Naive thymus-derived CD4-positive, alpha-beta T cell (primary cell): ENCODE measurements around the gene INTS1. TPM values are rescaled to one million over a fixed set of nuclear protein-coding genes. Genes with fewer than 3 reads are reported as not detected.

Experiments
- ATAC-seq: fragments of 150-1000 bp; cut with Tn5 transposase; 2 replicates; pipeline ENCODE4 v1.10.0; 2021; ENCODE audit warnings: mild to moderate bottlenecking, moderate library complexity
- CTCF ChIA-PET: fragments of 350-600 bp; sonication (Branson Sonifier 250); formaldehyde crosslinking; loops from one replicate; lab custom pipeline; 2021; ENCODE audit warnings: antibody characterized with exemption; lab: Charles Lee
- POLR2A ChIA-PET: fragments of 350-600 bp; sonication (Branson Sonifier 250); formaldehyde crosslinking; loops from one replicate; lab custom pipeline; 2021; ENCODE audit warnings: antibody characterized with exemption, inconsistent platforms; lab: Charles Lee
- DNase-seq, 9 donors: peaks; one replicate each; pipeline versions ENCODE4 v3.0.0 to v3.0.0-alpha.2; 2020 to 2022; ENCODE audit warnings: mixed read lengths in 1 of 9
- H3K27ac ChIP-seq: one replicate; pipeline ENCODE4 v1.7.0; 2013; ENCODE audit warnings: mild to moderate bottlenecking, low read depth, low read length, moderate library complexity
- H3K27me3 ChIP-seq, 2 donors: one replicate each; pipeline ENCODE4 v1.7.0; 2013; ENCODE audit warnings: low read length in 2 of 2, mild to moderate bottlenecking in 2 of 2, moderate library complexity in 2 of 2; ENCODE audit not compliant: control insufficient read depth in 2 of 2, insufficient read depth in 2 of 2
- H3K36me3 ChIP-seq, 3 experiments: 1 replicate in 2 of 3; 2 replicates in 1 of 3; pipeline ENCODE4 v1.7.0; 2013; ENCODE audit warnings: low read length in 3 of 3, mild to moderate bottlenecking in 3 of 3, moderate library complexity in 1 of 3; ENCODE audit not compliant: insufficient read depth in 3 of 3, control insufficient read depth in 2 of 3
- H3K4me1 ChIP-seq, 2 donors: one replicate each; pipeline ENCODE4 v1.7.0; 2013; ENCODE audit warnings: low read length in 2 of 2, mild to moderate bottlenecking in 2 of 2, moderate library complexity in 1 of 2; ENCODE audit not compliant: control insufficient read depth in 2 of 2, insufficient read depth in 2 of 2
- H3K4me3 ChIP-seq: 2 replicates; pipeline ENCODE4 v1.7.0; 2013; ENCODE audit warnings: mild to moderate bottlenecking, low read length
- H3K9me3 ChIP-seq, 3 experiments: 1 replicate in 2 of 3; 2 replicates in 1 of 3; pipeline ENCODE4 v1.7.0; 2013; ENCODE audit warnings: low read length in 3 of 3; ENCODE audit not compliant: control insufficient read depth in 2 of 3
- H3K27ac Mint-ChIP-seq, 9 donors: one replicate each; pipeline ENCODE4 v1.8.0; 2020 to 2022; ENCODE audit warnings: mixed read lengths in 9 of 9, mild to moderate bottlenecking in 8 of 9, moderate library complexity in 5 of 9, inconsistent platforms in 2 of 9
- H3K27me3 Mint-ChIP-seq, 5 donors: one replicate each; pipeline ENCODE4 v1.8.0; 2021 to 2022; ENCODE audit warnings: mixed read lengths in 5 of 5, mild to moderate bottlenecking in 1 of 5
- H3K36me3 Mint-ChIP-seq, 5 donors: one replicate each; pipeline ENCODE4 v1.8.0; 2020 to 2022; ENCODE audit warnings: mixed read lengths in 5 of 5, mild to moderate bottlenecking in 3 of 5, inconsistent platforms in 1 of 5
- H3K4me1 Mint-ChIP-seq, 7 donors: one replicate each; pipeline ENCODE4 v1.8.0; 2020 to 2022; ENCODE audit warnings: mixed read lengths in 7 of 7, mild to moderate bottlenecking in 3 of 7, inconsistent platforms in 1 of 7
- H3K4me3 Mint-ChIP-seq, 10 donors: one replicate each; pipeline ENCODE4 v1.8.0; 2020 to 2022; ENCODE audit warnings: mild to moderate bottlenecking in 10 of 10, mixed read lengths in 10 of 10, moderate library complexity in 6 of 10, inconsistent platforms in 2 of 10
- H3K9me3 Mint-ChIP-seq, 11 donors: one replicate each; pipeline ENCODE4 v1.8.0; 2020 to 2022; ENCODE audit warnings: mixed read lengths in 11 of 11, mild to moderate bottlenecking in 4 of 11, inconsistent platforms in 1 of 11, moderate library complexity in 1 of 11
- intact Hi-C, 2 donors: fragments of 100-400 bp; cut with micrococcal nuclease; formaldehyde crosslinking; loops; one replicate each; pipeline ENCODE4 v1.15.1; 2023
- polyA plus RNA-seq, 2 donors: library from polyadenylated mRNA; unstranded; fragments of 300-500 nt; fragmentation: Illumina TruSeq; gene quantifications; one replicate each; pipeline ENCODE4 v1.2.3, GENCODE V29; 2021
- total RNA-seq, 6 experiments: library from RNA in 5 of 6; stranded (reverse) in 5 of 6; gene quantifications; 1 replicate in 5 of 6; 2 replicates in 1 of 6; pipeline ENCODE4 v1.2.3 and lab custom pipeline; 2021 to 2026

Gene INTS1
- total and polyA plus RNA-seq, 7 experiments from 2014 or later = 15.1 to 157 (median 103) TPM

- CTCF ChIA-PET = no interaction called here
- DNase-seq = no peak
- no peaks in the 10 kb centered on the region for H3K4me1 ChIP-seq
Observed at GRCh38 chr7:1423264-1423811, 80.9 kb downstream of the INTS1 start.

DNA sequence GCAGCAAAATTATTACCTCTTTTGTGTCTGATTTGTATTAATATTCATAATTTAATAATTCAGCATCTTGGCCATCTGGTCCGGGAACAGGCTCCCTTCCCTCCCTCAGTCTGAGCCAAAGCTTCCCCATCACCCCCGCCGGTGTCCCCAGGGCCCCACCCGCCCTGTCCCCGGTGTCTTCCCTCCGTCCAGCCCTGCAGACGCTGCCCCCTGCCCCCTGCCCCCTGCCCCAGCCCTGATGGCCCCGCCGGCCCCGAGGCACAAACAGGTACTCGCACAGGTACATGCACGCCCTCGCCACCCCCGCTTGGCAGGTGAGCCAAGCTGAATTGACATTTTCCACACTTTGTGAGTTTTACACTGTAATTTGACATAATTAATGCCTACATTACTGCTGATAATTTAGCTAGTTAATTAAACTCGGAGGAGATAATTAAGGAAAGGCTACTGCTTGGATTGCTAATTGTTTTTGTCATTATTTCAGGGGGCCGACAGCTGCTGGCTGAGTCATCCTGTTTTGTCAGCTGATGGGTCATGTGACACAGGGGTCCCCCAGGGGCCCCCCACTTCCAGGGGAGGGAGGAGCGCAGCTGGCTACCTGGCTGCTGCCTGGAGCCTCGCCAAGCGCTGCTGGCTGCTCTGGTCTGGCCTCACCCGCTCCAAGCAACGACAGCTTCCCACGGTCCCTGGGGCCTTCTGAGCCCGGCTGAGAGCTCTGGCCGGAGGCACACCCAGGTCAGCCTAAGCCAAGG, 81.5 kb downstream of the INTS1 start:
- intact Hi-C loops = no loop called here

More at GRCh38 chr7:1423264-1423811, 80.9 kb downstream of the INTS1 start:
- Mint-ChIP-seq H3K4me1 (peaks cover under 1 to 8% (median 3%) of the 10 kb centered on the region in 7 donors), H3K27me3 (peaks cover 0 to 23% (median 12%) of the 10 kb centered on the region in 5 donors), H3K9me3 (no peaks in the 10 kb centered on the region), H3K27ac (peak overlapping the region in 1 of 9 donors; percentile 10), H3K36me3 (no peaks in the 10 kb centered on the region), H3K4me3 (no peak overlapping the region)
- H3K27ac ChIP-seq = no peak overlapping the region
- POLR2A ChIA-PET = no interaction called here
- ATAC-seq = no peak
- H3K36me3 ChIP-seq = no peaks in the 10 kb centered on the region
- no peaks in the 10 kb centered on the region for H3K27me3 ChIP-seq
- no peak overlapping the region for H3K4me3 ChIP-seq
- intact Hi-C loops = no loop called here
- no peaks in the 10 kb centered on the region for H3K9me3 ChIP-seq

DNA sequence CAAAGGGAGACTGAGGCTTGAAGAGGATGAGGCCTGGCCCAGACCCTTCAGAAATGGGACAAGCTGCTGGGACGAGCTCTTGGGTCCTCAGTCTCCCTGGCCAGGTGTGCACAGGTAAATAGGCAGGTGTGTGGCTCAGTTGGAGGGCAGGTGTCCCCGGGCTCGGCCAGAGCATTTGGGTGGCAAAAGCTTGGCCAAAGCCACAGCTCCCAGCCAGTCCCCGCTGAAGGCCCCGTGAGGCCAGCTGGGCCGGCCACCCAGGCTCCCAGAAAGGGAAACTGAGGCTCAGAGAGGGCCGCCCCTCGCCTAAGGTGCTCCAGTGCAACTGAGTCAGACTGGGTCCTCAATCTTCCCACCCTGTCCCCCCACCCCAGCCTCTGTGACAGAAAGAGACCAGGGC, 82.2 kb downstream of the INTS1 start:
- H3K4me3 Mint-ChIP-seq = no peak overlapping the region
- Histone ChIP-seq H3K27ac (no peak overlapping the region), H3K9me3 (no peaks in the 10 kb centered on the region), H3K4me1 (peaks cover 5 to 7% of the 10 kb centered on the region in 2 donors), H3K36me3 (no peaks in the 10 kb centered on the region), H3K27me3 (no peaks in the 10 kb centered on the region), H3K4me3 (no peak overlapping the region)
- DNase-seq = no peak
- H3K27ac Mint-ChIP-seq = no peak overlapping the region
- no peaks in the 10 kb centered on the region for H3K36me3 Mint-ChIP-seq
- POLR2A ChIA-PET = no interaction called here
- peaks cover 0 to 23% (median 12%) of the 10 kb centered on the region in 5 donors for H3K27me3 Mint-ChIP-seq
- H3K9me3 Mint-ChIP-seq = peaks cover 0 to 2% (median 0%) of the 10 kb centered on the region in 11 donors
- intact Hi-C loops = no loop called here
- H3K4me1 Mint-ChIP-seq = peaks cover 12 to 20% (median 14%) of the 10 kb centered on the region in 7 donors
- no peak for ATAC-seq
- CTCF ChIA-PET = no interaction called here

More for the DNA sequence above, 81.5 kb downstream of the INTS1 start:
- DNase-seq (no peak), ATAC-seq (no peak)
- H3K4me1 Mint-ChIP-seq = peaks cover 6 to 14% (median 8%) of the 10 kb centered on the region in 7 donors
- no peak overlapping the region for H3K4me3 Mint-ChIP-seq
- H3K9me3 Mint-ChIP-seq = no peaks in the 10 kb centered on the region
- Histone ChIP-seq H3K9me3 (no peaks in the 10 kb centered on the region), H3K27ac (no peak overlapping the region), H3K4me1 (peaks cover 0 to 6% of the 10 kb centered on the region in 2 donors), H3K27me3 (no peaks in the 10 kb centered on the region), H3K4me3 (no peak overlapping the region), H3K36me3 (no peaks in the 10 kb centered on the region)
- H3K27ac Mint-ChIP-seq = no peak overlapping the region
- ChIA-PET CTCF (no interaction called here), POLR2A (no interaction called here)
- peaks cover 0 to 23% (median 12%) of the 10 kb centered on the region in 5 donors for H3K27me3 Mint-ChIP-seq
- no peaks in the 10 kb centered on the region for H3K36me3 Mint-ChIP-seq

DNA sequence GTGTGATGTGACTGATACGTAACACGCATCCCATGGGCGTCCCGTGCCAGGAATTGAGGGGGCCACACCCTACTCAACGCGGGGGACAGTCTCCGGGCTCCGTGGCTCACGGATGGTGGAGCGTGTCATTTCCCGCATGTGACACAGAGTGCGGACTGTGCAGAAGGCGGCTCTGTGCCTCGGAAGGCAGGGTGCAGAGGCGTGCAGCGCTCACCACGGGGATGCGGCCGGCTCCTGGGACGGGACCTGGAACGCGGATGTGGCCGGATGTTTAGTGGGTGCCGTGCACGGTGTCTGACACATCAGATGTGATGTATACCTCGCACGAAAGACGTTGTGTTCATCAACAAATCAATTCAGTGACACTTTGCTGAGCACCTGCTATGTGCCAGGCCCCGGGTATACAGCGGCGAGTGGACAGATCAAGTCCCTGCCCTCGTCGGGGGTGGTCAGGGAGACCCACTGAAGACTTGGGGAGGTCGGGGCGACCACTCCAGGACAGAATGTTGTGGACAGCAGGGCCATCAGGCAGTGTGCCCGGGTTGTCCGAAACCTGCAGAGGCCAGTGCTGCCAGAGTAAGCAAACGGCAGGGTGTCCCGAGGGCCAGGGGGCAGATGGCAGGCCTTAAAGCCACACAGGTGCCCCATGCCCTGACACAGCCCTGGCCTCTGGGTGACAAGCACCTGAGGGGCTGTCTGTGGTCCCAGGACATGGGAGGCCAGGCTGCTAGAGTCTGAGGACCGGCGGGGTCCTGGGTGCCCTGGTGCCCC, 83.0 kb downstream of the INTS1 start:
- H3K4me1 Mint-ChIP-seq = peaks cover 12 to 25% (median 16%) of the 10 kb centered on the region in 7 donors
- H3K4me3 Mint-ChIP-seq = no peak overlapping the region

More for the DNA sequence above, 83.0 kb downstream of the INTS1 start:
- no peak overlapping the region for H3K27ac Mint-ChIP-seq
- intact Hi-C loops = no loop called here
- H3K9me3 ChIP-seq = no peaks in the 10 kb centered on the region
- no peak overlapping the region for H3K27ac ChIP-seq
- POLR2A ChIA-PET = no interaction called here
- no peaks in the 10 kb centered on the region for H3K27me3 ChIP-seq
- no peak overlapping the region for H3K4me3 ChIP-seq
- peaks cover 5 to 7% of the 10 kb centered on the region in 2 donors for H3K4me1 ChIP-seq
- no peaks in the 10 kb centered on the region for H3K36me3 Mint-ChIP-seq
- no peak for ATAC-seq
- H3K27me3 Mint-ChIP-seq = peaks cover 0 to 23% (median 12%) of the 10 kb centered on the region in 5 donors
- no peaks in the 10 kb centered on the region for H3K36me3 ChIP-seq
- peaks cover 0 to 2% (median 0%) of the 10 kb centered on the region in 11 donors for H3K9me3 Mint-ChIP-seq
- CTCF ChIA-PET = no interaction called here
- DNase-seq = no peak

Other genes starting within 250 kb of the INTS1 start
- gene MICALL2, start 44.9 kb downstream of the INTS1 start, total RNA-seq = 1 to 10 TPM in 4 of 5 experiments, under 1 TPM in 1; 0.89 to 5.0 (median 3.3) TPM
- gene MICALL2, start 44.9 kb downstream of the INTS1 start, polyA plus RNA-seq = under 1 TPM; 0.37 to 0.55 TPM
- gene MAFK, start 26.3 kb upstream of the INTS1 start, total RNA-seq = 10 to 100 TPM; 28.5 to 90.1 (median 54.2) TPM
- under 1 TPM; 0.38 to 0.46 TPM for gene MAFK, start 26.3 kb upstream of the INTS1 start, polyA plus RNA-seq
- gene TMEM184A, start 51.8 kb upstream of the INTS1 start, total RNA-seq = under 1 TPM in 1 of 5 experiments, not detected in 4; 0.05 TPM
- gene TMEM184A, start 51.8 kb upstream of the INTS1 start, polyA plus RNA-seq = under 1 TPM in 1 of 2 donors, not detected in 1; 0.06 TPM
- 10 to 100 TPM; 12.1 to 31.8 (median 23.2) TPM for gene PSMG3, start 65.6 kb upstream of the INTS1 start, total RNA-seq
- 10 to 100 TPM; 57.2 to 57.9 TPM for gene PSMG3, start 65.6 kb upstream of the INTS1 start, polyA plus RNA-seq
- gene ELFN1, start 165.9 kb upstream of the INTS1 start, total RNA-seq = under 1 TPM in 1 of 5 experiments, not detected in 4; 0.19 TPM
- gene ELFN1, start 165.9 kb upstream of the INTS1 start, polyA plus RNA-seq = not detected